Measurements from ENCODE around the gene TAF4B. TPM values are rescaled to one million over a fixed set of nuclear protein-coding genes. Genes with fewer than 3 reads are reported as not detected.
"Not testable (repeated sequence)": the region's sequence is repeated elsewhere in the genome, so short reads cannot be mapped to it uniquely, and the experiment has no call there.

TAF4B gene
- total and polyA plus RNA-seq, 7 donors: 2.0 to 8.3 (median 2.9) TPM

DNA sequence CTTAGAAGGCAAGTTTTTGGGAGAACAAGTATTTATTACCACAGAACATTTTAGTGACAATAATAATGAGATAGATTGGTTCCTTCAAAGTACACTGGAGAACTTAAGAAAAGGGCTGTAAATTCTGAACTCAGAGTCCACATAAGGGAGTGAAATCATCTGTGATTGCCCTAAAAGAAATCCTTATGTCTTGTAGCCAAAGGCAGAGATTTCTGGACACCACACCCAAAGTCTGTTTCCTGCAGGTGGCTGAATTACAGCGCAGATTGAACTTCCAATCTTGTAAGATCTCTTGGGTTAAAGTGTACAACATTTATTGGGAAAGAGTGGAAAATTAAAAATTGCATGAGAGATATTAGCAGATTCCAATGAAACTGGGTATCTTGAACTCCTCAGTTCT is 143.8 kb downstream of the TAF4B start:
- Histone ChIP-seq H3K27ac (no peak overlapping the region), H3K27me3 (ENCODE audit: insufficient read depth in 3 of 3, low read length in 2 of 3) (no peaks in the 10 kb centered on the region), H3K4me1 (no peaks in the 10 kb centered on the region), H3K9me3 (no peaks in the 10 kb centered on the region), H3K36me3 (ENCODE audit: insufficient read depth in 1 of 2, low read depth in 1 of 2) (no peaks in the 10 kb centered on the region), H3K4me3 (no peak overlapping the region)
- DNase-seq (no peak), ATAC-seq (no peak)
- TF ChIP-seq, protein P1, sequence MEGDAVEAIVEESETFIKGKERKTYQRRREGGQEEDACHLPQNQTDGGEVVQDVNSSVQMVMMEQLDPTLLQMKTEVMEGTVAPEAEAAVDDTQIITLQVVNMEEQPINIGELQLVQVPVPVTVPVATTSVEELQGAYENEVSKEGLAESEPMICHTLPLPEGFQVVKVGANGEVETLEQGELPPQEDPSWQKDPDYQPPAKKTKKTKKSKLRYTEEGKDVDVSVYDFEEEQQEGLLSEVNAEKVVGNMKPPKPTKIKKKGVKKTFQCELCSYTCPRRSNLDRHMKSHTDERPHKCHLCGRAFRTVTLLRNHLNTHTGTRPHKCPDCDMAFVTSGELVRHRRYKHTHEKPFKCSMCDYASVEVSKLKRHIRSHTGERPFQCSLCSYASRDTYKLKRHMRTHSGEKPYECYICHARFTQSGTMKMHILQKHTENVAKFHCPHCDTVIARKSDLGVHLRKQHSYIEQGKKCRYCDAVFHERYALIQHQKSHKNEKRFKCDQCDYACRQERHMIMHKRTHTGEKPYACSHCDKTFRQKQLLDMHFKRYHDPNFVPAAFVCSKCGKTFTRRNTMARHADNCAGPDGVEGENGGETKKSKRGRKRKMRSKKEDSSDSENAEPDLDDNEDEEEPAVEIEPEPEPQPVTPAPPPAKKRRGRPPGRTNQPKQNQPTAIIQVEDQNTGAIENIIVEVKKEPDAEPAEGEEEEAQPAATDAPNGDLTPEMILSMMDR (IDR thresholded peaks at IDR 0.05): no peak
- WGBS, 3 donors: 90 to 96% (median 96%) methylated on average over 1 of the region's 1 CpG
- intact Hi-C loops (cut with DNase I): loop anchor here in 1 of 2 donors (10.0 kb wide), 1 partner anchor 55 kb away; no protein-coding TSS in a partner anchor

DNA sequence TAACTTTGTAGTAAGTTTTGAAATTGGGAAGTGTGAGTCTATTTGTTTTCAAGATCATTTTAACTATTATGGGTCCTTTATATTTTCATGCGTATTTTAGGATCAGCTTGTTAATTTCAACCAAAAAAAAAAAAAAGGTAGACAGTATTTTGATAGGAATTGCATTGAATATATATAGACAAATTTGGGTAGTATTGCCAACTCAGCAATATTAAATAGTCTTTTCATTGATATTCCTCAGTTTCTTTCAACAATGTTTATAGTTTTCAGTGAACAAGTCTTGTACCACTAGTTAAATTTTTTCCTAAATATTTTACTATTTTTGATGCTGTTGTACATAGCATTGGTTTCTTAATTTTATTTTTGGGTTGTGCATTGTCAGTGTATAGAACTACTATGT is 149.9 kb downstream of the TAF4B start:
- 92 to 100% (median 94%) methylated on average over 1 of the region's 1 CpG for WGBS, 3 donors
- no peaks in the 10 kb centered on the region for H3K9me3 ChIP-seq
- ATAC-seq (no peak), DNase-seq (no peak)
- H3K36me3 ChIP-seq (ENCODE audit: insufficient read depth in 1 of 2, low read depth in 1 of 2): no peaks in the 10 kb centered on the region
- intact Hi-C loops (cut with DNase I): loop anchor here in 1 of 2 donors (5.0 to 10.0 kb wide), 2 partner anchors 61 to 276 kb away; no protein-coding TSS in a partner anchor
- no peak overlapping the region for H3K4me3 ChIP-seq
- no peaks in the 10 kb centered on the region for H3K27me3 ChIP-seq (ENCODE audit: insufficient read depth in 3 of 3, low read length in 2 of 3)
- TF ChIP-seq, protein P1 (IDR thresholded peaks at IDR 0.05): no peak
- no peak overlapping the region for H3K27ac ChIP-seq
- H3K4me1 ChIP-seq: no peaks in the 10 kb centered on the region

GRCh38 chr18:26378701-26379100 is 152.5 kb downstream of the TAF4B start:
- intact Hi-C loops (cut with DNase I): loop anchor here in 1 of 2 donors (5.0 to 10.0 kb wide), 2 partner anchors 64 to 274 kb away; no protein-coding TSS in a partner anchor
- H3K27me3 ChIP-seq (ENCODE audit: insufficient read depth in 3 of 3, low read length in 2 of 3): no peaks in the 10 kb centered on the region
- TF ChIP-seq, protein P1 (IDR thresholded peaks at IDR 0.05): no peak
- DNase-seq (no peak), ATAC-seq (no peak)
- H3K9me3 ChIP-seq: no peaks in the 10 kb centered on the region
- no peak overlapping the region for H3K4me3 ChIP-seq
- no peaks in the 10 kb centered on the region for H3K4me1 ChIP-seq
- H3K36me3 ChIP-seq (ENCODE audit: insufficient read depth in 1 of 2, low read depth in 1 of 2): no peaks in the 10 kb centered on the region
- H3K27ac ChIP-seq: no peak overlapping the region

- H3K9me3 ChIP-seq; H3K27me3 ChIP-seq (ENCODE audit: insufficient read depth in 3 of 3, low read length in 2 of 3); ATAC-seq; H3K4me1 ChIP-seq; DNase-seq; H3K27ac ChIP-seq; H3K4me3 ChIP-seq; H3K36me3 ChIP-seq (ENCODE audit: insufficient read depth in 1 of 2, low read depth in 1 of 2): not testable (repeated sequence)
- intact Hi-C loops (cut with DNase I): loop anchor here (5.0 kb wide), 2 partner anchors 166 to 266 kb away; partner anchors contain the start of gene KCTD1 (in 1 of the 2)
- 93 to 99% (median 97%) methylated on average over 8 of the region's 8 CpGs for WGBS, 3 donors
These were observed 155.3 kb downstream of the TAF4B start for GRCh38 chr18:26381555-26381954.

GRCh38 chr18:26383454-26384270 is 157.4 kb downstream of the TAF4B start:
- intact Hi-C loops (cut with DNase I): loop anchor here (5.0 kb wide), 2 partner anchors 164 to 264 kb away; partner anchors contain the start of gene KCTD1 (in 1 of the 2)

More at GRCh38 chr18:26383454-26384270, 157.4 kb downstream of the TAF4B start:
- peak in 2 of 4 donors; percentile 64 to 75 for ATAC-seq
- DNase-seq: no peak
- Histone ChIP-seq H3K9me3 (no peaks in the 10 kb centered on the region), H3K27ac (no peak overlapping the region), H3K4me1 (no peaks in the 10 kb centered on the region), H3K4me3 (no peak overlapping the region), H3K27me3 (ENCODE audit: insufficient read depth in 3 of 3, low read length in 2 of 3) (no peaks in the 10 kb centered on the region), H3K36me3 (ENCODE audit: insufficient read depth in 1 of 2, low read depth in 1 of 2) (no peaks in the 10 kb centered on the region)
- 27 to 30% (median 29%) methylated on average over 2 of the region's 2 CpGs for WGBS, 3 donors
- TF ChIP-seq, protein P1 (IDR thresholded peaks at IDR 0.05): peak; percentile 83

Data from psoas muscle (tissue), 8 donors.